A549 (cell line): ENCODE data around the gene CDADC1. TPM values are rescaled to one million over a fixed set of nuclear protein-coding genes. Genes with fewer than 3 reads are reported as not detected.

Experiments
- ATAC-seq, 2 experiments: fragments of 200-7000 bp in 1 of 2; fragments of >200 bp in 1 of 2; cut with Nextera tagmentation in 1 of 2; cut with Tn5 transposase in 1 of 2; 3 replicates each; pipeline versions ENCODE4 v1.8.0 to v1.9.1; 2018 to 2020; ENCODE audit warnings: mild to moderate bottlenecking in 1 of 2, moderate library complexity in 1 of 2
- CTCF ChIA-PET: fragments of 300-600 bp; sonication (Branson Sonifier 250); formaldehyde crosslinking; extraction: SDS; loops from one replicate; lab custom pipeline; 2021; ENCODE audit warnings: antibody characterized with exemption, inconsistent platforms; lab: Yijun Ruan, JAX
- POLR2A ChIA-PET: fragments of 350-600 bp; formaldehyde crosslinking; extraction: SDS; loops from one replicate; lab custom pipeline; 2021; ENCODE audit warnings: antibody characterized with exemption, inconsistent platforms; lab: Yijun Ruan, JAX
- DNase-seq, 2 experiments: peaks; one replicate each; pipeline versions ENCODE4 v3.0.0 to v3.0.0-alpha.2; 2011 to 2016; ENCODE audit warnings: low read depth in 1 of 2, low spot score in 1 of 2
- FAIRE-seq: peaks from 2 replicates; lab custom pipeline; 2011; peaks lifted over from hg19 to GRCh38; lab: Jason Lieb, UNC
- H3K27ac ChIP-seq, 2 experiments: fragments of >200 bp; sonication (Bioruptor Twin); formaldehyde crosslinking; 3 replicates each; pipeline ENCODE4 v1.5.1; 2016 to 2017
- H3K4me1 ChIP-seq: fragments of >200 bp; sonication (Bioruptor Twin); formaldehyde crosslinking; 3 replicates; pipeline ENCODE4 v1.6.1; 2016
- H3K4me2 ChIP-seq: fragments of >200 bp; sonication (Bioruptor Twin); formaldehyde crosslinking; 3 replicates; pipeline ENCODE4 v1.6.1; 2016
- H3K4me3 ChIP-seq: fragments of >200 bp; sonication (Bioruptor Twin); formaldehyde crosslinking; 3 replicates; pipeline ENCODE4 v1.5.1; 2016
- H3K9me3 ChIP-seq: fragments of >200 bp; sonication (Bioruptor Twin); formaldehyde crosslinking; 3 replicates; pipeline ENCODE4 v1.6.1; 2016
- ATOH8 ChIP-seq: fragments of 250-450 bp; sonication (Bioruptor Pico); IDR thresholded peaks from 2 replicates; pipeline ENCODE4 v1.5.0; 2020; ENCODE audit warnings: low read depth, mild to moderate bottlenecking, moderate library complexity
- CBX2 ChIP-seq: fragments of 200-600 bp; sonication (generic); IDR thresholded peaks from 2 replicates; pipeline ENCODE4 v1.6.1; 2016; ENCODE audit warnings: low read depth, mild to moderate bottlenecking, borderline replicate concordance
- E2F6 ChIP-seq: IDR thresholded peaks from 2 replicates; pipeline ENCODE4 v1.6.1; 2012; ENCODE audit warnings: low read depth, borderline replicate concordance
- ELK1 ChIP-seq: fragments of 150-350 bp; IDR thresholded peaks from 2 replicates; pipeline ENCODE4 v1.6.1; 2014; ENCODE audit warnings: low read depth, mild to moderate bottlenecking, low read length
- EP300 ChIP-seq, 2 experiments: fragments of >200 bp; sonication (Bioruptor Twin); formaldehyde crosslinking; IDR thresholded peaks; 2 replicates in 1 of 2; 3 replicates in 1 of 2; pipeline ENCODE4 v1.6.1; 2016 to 2017
- FOSB ChIP-seq: fragments of 250-450 bp; sonication (Bioruptor Pico); IDR thresholded peaks from 2 replicates; pipeline ENCODE4 v1.5.0; 2020; ENCODE audit warnings: mild to moderate bottlenecking, moderate library complexity
- FOXS1 ChIP-seq: fragments of 250-450 bp; sonication (Bioruptor Pico); IDR thresholded peaks from 2 replicates; pipeline ENCODE4 v1.5.0; 2020; ENCODE audit warnings: mild to moderate bottlenecking, moderate library complexity
- HDAC2 ChIP-seq: fragments of 200-600 bp; sonication (generic); IDR thresholded peaks from 2 replicates; pipeline ENCODE4 v1.6.1; 2016
- MAX ChIP-seq: IDR thresholded peaks from 2 replicates; pipeline ENCODE4 v1.6.1; 2012
- MAZ ChIP-seq: fragments of 150-350 bp; IDR thresholded peaks from 2 replicates; pipeline ENCODE4 v1.6.1; 2014; ENCODE audit warnings: antibody characterized with exemption, low read depth, low read length, borderline replicate concordance
- MYC ChIP-seq: IDR thresholded peaks from 2 replicates; pipeline ENCODE4 v1.6.1; 2012; ENCODE audit warnings: mild to moderate bottlenecking, inconsistent platforms, low read length, improper control_type of control experiment, borderline replicate concordance
- NFE2L2 ChIP-seq: fragments of 150-350 bp; conservative IDR thresholded peaks from 2 replicates; pipeline ENCODE4 v1.6.1; 2014; ENCODE audit warnings: low read length
- NPAS2 ChIP-seq: fragments of 250-450 bp; sonication (Bioruptor Pico); IDR thresholded peaks from 2 replicates; pipeline ENCODE4 v1.8.0; 2022; ENCODE audit warnings: mild to moderate bottlenecking, moderate library complexity, borderline replicate concordance
- NR3C1 ChIP-seq: fragments of >200 bp; sonication (Bioruptor Twin); formaldehyde crosslinking; IDR thresholded peaks from 3 replicates; pipeline ENCODE4 v1.6.1; 2017
- PBX3 ChIP-seq: IDR thresholded peaks from 2 replicates; pipeline ENCODE4 v1.6.1; 2012
- RAD21 ChIP-seq, 2 experiments: fragments of >200 bp in 1 of 2; sonication (Bioruptor Twin) in 1 of 2; formaldehyde crosslinking in 1 of 2; IDR thresholded peaks in 1 of 2; conservative IDR thresholded peaks in 1 of 2; 2 replicates in 1 of 2; 3 replicates in 1 of 2; pipeline ENCODE4 v1.6.1; 2012 to 2018; ENCODE audit warnings: inconsistent platforms in 1 of 2
- RFX5 ChIP-seq: fragments of 450-650 bp; IDR thresholded peaks from 2 replicates; pipeline ENCODE4 v1.7.1; 2014; ENCODE audit warnings: antibody characterized with exemption, mild to moderate bottlenecking, moderate library complexity
- USF2 ChIP-seq: fragments of 450-650 bp; IDR thresholded peaks from 2 replicates; pipeline ENCODE4 v1.6.1; 2014; ENCODE audit warnings: antibody characterized with exemption
- ZNF302 ChIP-seq: fragments of 250-450 bp; sonication (Bioruptor Pico); IDR thresholded peaks from 2 replicates; pipeline ENCODE4 v1.9.0; 2021; ENCODE audit warnings: inconsistent platforms, mild to moderate bottlenecking, moderate library complexity
- ZSCAN20 ChIP-seq: fragments of 250-450 bp; sonication (Bioruptor Pico); IDR thresholded peaks from 2 replicates; pipeline ENCODE4 v1.8.0; 2022; ENCODE audit warnings: mild to moderate bottlenecking, moderate library complexity
- WGBS: methylation state at CpG from one replicate; pipeline ENCODE4 v1.1.6; 2017; ENCODE audit errors: missing lambda C conversion rate; 5-methylcytosine and 5-hydroxymethylcytosine counted together
- polyA plus RNA-seq, 4 experiments: library from polyadenylated mRNA; depleted of rRNA in 3 of 4; stranded (reverse); fragments of >200 nt; fragmentation: RNase III in 1 of 4; extraction: RNeasy Plus Mini Kit Qiagen cat#74134 plus additional on column Dnase treatment in 1 of 4; gene quantifications; 2 replicates in 3 of 4; 3 replicates in 1 of 4; pipeline ENCODE4 v1.2.3, GENCODE V29; 2011 to 2017
- TF ChIP-seq, protein P1 (sequence below): fragments of >200 bp; sonication (Bioruptor Twin); formaldehyde crosslinking; IDR thresholded peaks from 3 replicates; pipeline ENCODE4 v1.6.1; 2016
- TF ChIP-seq, protein P2 (sequence below): fragments of 200-600 bp; sonication (generic); IDR thresholded peaks from 2 replicates; pipeline ENCODE4 v1.6.1; 2016; ENCODE audit warnings: antibody characterized with exemption, mild to moderate bottlenecking, moderate library complexity
- TF ChIP-seq, protein P3 (sequence below): fragments of 250-450 bp; sonication (Bioruptor Pico); IDR thresholded peaks from 2 replicates; pipeline ENCODE4 v1.5.0; 2021; ENCODE audit warnings: mild to moderate bottlenecking, moderate library complexity, borderline replicate concordance

CDADC1 gene
- polyA plus RNA-seq, 2 of the 4 experiments (the other 2 are of a cell fraction), result 4.3 to 9.6 TPM

- no peaks in the 10 kb centered on the region for H3K4me1 ChIP-seq
- H3K4me3 ChIP-seq, result no peak overlapping the region
- no peak; a peak in 1 of 6 replicates for ATAC-seq
- no peak for TF ChIP-seq NFE2L2
- TF ChIP-seq ZNF302 (CRISPR knock-in tag), result no peak
- no peak for TF ChIP-seq ATOH8
- no peak for TF ChIP-seq RAD21 (conservative IDR thresholded peaks at IDR 0.05 in 1 of 2, IDR thresholded peaks at IDR 0.05 in 1 of 2)
- TF ChIP-seq USF2, result no peak
- no peak for TF ChIP-seq ELK1
- TF ChIP-seq MAZ, result no peak
- no peak for TF ChIP-seq HDAC2
- no peak for TF ChIP-seq RFX5
- no peak for TF ChIP-seq NPAS2 (CRISPR knock-in tag)
- no peak for TF ChIP-seq MYC
- TF ChIP-seq, protein P1, sequence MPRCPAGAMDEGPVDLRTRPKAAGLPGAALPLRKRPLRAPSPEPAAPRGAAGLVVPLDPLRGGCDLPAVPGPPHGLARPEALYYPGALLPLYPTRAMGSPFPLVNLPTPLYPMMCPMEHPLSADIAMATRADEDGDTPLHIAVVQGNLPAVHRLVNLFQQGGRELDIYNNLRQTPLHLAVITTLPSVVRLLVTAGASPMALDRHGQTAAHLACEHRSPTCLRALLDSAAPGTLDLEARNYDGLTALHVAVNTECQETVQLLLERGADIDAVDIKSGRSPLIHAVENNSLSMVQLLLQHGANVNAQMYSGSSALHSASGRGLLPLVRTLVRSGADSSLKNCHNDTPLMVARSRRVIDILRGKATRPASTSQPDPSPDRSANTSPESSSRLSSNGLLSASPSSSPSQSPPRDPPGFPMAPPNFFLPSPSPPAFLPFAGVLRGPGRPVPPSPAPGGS, result no peak
- TF ChIP-seq, protein P2, sequence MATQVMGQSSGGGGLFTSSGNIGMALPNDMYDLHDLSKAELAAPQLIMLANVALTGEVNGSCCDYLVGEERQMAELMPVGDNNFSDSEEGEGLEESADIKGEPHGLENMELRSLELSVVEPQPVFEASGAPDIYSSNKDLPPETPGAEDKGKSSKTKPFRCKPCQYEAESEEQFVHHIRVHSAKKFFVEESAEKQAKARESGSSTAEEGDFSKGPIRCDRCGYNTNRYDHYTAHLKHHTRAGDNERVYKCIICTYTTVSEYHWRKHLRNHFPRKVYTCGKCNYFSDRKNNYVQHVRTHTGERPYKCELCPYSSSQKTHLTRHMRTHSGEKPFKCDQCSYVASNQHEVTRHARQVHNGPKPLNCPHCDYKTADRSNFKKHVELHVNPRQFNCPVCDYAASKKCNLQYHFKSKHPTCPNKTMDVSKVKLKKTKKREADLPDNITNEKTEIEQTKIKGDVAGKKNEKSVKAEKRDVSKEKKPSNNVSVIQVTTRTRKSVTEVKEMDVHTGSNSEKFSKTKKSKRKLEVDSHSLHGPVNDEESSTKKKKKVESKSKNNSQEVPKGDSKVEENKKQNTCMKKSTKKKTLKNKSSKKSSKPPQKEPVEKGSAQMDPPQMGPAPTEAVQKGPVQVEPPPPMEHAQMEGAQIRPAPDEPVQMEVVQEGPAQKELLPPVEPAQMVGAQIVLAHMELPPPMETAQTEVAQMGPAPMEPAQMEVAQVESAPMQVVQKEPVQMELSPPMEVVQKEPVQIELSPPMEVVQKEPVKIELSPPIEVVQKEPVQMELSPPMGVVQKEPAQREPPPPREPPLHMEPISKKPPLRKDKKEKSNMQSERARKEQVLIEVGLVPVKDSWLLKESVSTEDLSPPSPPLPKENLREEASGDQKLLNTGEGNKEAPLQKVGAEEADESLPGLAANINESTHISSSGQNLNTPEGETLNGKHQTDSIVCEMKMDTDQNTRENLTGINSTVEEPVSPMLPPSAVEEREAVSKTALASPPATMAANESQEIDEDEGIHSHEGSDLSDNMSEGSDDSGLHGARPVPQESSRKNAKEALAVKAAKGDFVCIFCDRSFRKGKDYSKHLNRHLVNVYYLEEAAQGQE, result no peak
- TF ChIP-seq FOSB (CRISPR knock-in tag), result no peak
- no peak overlapping the region for H3K27ac ChIP-seq
- CTCF ChIA-PET, result no interaction called here
- H3K4me2 ChIP-seq, result no peak overlapping the region
- POLR2A ChIA-PET, result no interaction called here
- FAIRE-seq, result no peak
- DNase-seq, result no peak
- 74% methylated on average over 6 of the region's 6 CpGs for WGBS
- no peaks in the 10 kb centered on the region for H3K9me3 ChIP-seq
Measured at GRCh38 chr13:49213997-49214916, 33.5 kb upstream of the CDADC1 start.

DNA sequence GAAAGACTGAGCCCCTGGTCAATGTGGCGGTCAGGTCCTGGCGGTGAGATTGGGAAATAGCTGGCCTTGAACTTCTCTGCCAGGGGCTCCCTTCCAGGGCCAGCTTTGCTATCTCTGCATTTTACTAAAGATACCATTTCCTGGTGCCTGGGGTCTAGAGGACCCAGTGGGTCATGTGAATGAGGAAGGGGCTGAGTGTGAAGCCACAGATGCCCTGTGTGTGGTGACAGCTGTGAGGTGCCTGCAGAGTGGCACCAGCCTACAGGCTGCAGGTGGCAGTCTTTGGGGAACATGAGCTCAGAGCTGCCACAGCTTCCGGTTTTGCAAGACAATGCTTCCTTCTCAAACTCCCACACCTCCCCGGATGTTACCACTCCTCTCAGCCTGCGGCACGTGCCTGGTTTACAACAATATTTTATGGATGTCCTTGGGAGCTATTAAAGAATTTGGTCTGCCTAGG, 32.8 kb upstream of the CDADC1 start:
- WGBS, result 71% methylated on average over 6 of the region's 6 CpGs
- no peak for FAIRE-seq
- ChIA-PET POLR2A (no interaction called here), CTCF (no interaction called here)
- no peaks in the 10 kb centered on the region for H3K4me1 ChIP-seq
- no peak overlapping the region for H3K4me2 ChIP-seq
- ATAC-seq, result peak; percentile 10 to 43; a peak in 2 of 6 replicates
- DNase-seq, result peak in 1 of 2 experiments; percentile 31
- no peak overlapping the region for H3K4me3 ChIP-seq
- no peak overlapping the region for H3K27ac ChIP-seq
- no peaks in the 10 kb centered on the region for H3K9me3 ChIP-seq
- TF ChIP-seq EP300 (IDR thresholded peaks at IDR 0.05), result no peak
- TF ChIP-seq NR3C1, result no peak
- TF ChIP-seq ZSCAN20 (CRISPR knock-in tag), result no peak
- no peak for TF ChIP-seq CBX2
- no peak for TF ChIP-seq E2F6
- no peak for TF ChIP-seq FOXS1 (CRISPR knock-in tag)
- TF ChIP-seq PBX3, result no peak
- TF ChIP-seq, protein P3, sequence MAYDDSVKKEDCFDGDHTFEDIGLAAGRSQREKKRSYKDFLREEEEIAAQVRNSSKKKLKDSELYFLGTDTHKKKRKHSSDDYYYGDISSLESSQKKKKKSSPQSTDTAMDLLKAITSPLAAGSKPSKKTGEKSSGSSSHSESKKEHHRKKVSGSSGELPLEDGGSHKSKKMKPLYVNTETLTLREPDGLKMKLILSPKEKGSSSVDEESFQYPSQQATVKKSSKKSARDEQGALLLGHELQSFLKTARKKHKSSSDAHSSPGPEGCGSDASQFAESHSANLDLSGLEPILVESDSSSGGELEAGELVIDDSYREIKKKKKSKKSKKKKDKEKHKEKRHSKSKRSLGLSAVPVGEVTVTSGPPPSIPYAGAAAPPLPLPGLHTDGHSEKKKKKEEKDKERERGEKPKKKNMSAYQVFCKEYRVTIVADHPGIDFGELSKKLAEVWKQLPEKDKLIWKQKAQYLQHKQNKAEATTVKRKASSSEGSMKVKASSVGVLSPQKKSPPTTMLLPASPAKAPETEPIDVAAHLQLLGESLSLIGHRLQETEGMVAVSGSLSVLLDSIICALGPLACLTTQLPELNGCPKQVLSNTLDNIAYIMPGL, result no peak
- no peak for TF ChIP-seq MAZ
- no peak for TF ChIP-seq MAX
